Naive B cell (primary cell): ENCODE measurements around the gene DIO1. TPM values are rescaled to one million over a fixed set of nuclear protein-coding genes. Genes with fewer than 3 reads are reported as not detected.
"Not testable (repeated sequence)": the region's sequence is repeated elsewhere in the genome, so short reads cannot be mapped to it uniquely, and the experiment has no call there.

ENCODE experiments used
- ATAC-seq, 2 donors: fragments of 150-1000 bp; cut with Tn5 transposase; 2 replicates each; pipeline ENCODE4 v1.10.0; 2021; ENCODE audit warnings: low read depth in 2 of 2, mild to moderate bottlenecking in 2 of 2, moderate library complexity in 2 of 2
- DNase-seq: peaks from one replicate; pipeline ENCODE4 v3.0.0; 2022
- H3K27ac Mint-ChIP-seq, 6 donors: one replicate each; pipeline ENCODE4 v1.8.0; 2020 to 2022; ENCODE audit warnings: mild to moderate bottlenecking in 6 of 6, mixed read lengths in 6 of 6, moderate library complexity in 5 of 6, inconsistent platforms in 2 of 6
- H3K27me3 Mint-ChIP-seq, 3 donors: one replicate each; pipeline ENCODE4 v1.8.0; 2021 to 2022; ENCODE audit warnings: mixed read lengths in 3 of 3, mild to moderate bottlenecking in 1 of 3
- H3K36me3 Mint-ChIP-seq, 2 donors: one replicate each; pipeline ENCODE4 v1.8.0; 2020 to 2022; ENCODE audit warnings: mixed read lengths in 2 of 2, inconsistent platforms in 1 of 2, mild to moderate bottlenecking in 1 of 2
- H3K4me1 Mint-ChIP-seq, 3 donors: one replicate each; pipeline ENCODE4 v1.8.0; 2020 to 2022; ENCODE audit warnings: mixed read lengths in 3 of 3, inconsistent platforms in 1 of 3, mild to moderate bottlenecking in 1 of 3, moderate library complexity in 1 of 3
- H3K4me3 Mint-ChIP-seq, 8 donors: one replicate each; pipeline ENCODE4 v1.8.0; 2020 to 2022; ENCODE audit warnings: mild to moderate bottlenecking in 8 of 8, mixed read lengths in 8 of 8, moderate library complexity in 8 of 8, inconsistent platforms in 2 of 8
- H3K9me3 Mint-ChIP-seq, 7 donors: one replicate each; pipeline ENCODE4 v1.8.0; 2020 to 2022; ENCODE audit warnings: mixed read lengths in 7 of 7, mild to moderate bottlenecking in 5 of 7, inconsistent platforms in 2 of 7, moderate library complexity in 1 of 7
- polyA plus RNA-seq, 6 donors: library from polyadenylated mRNA; unstranded; fragments of 300-500 nt; fragmentation: Illumina TruSeq; gene quantifications; one replicate each; pipeline ENCODE4 v1.2.3, GENCODE V29; 2021; ENCODE audit warnings: low read depth in 6 of 6

DIO1 gene
- not detected for polyA plus RNA-seq

GRCh38 chr1:53893999-53894636 is at the start of gene DIO1:
TSS of gene DIO1 (plus strand) at chr1:53894187. CDS start at chr1:53894211, 24 bp downstream.
- Mint-ChIP-seq H3K4me1 (peaks cover 19 to 23% (median 20%) of the 10 kb centered on the region in 3 donors), H3K36me3 (no peaks in the 10 kb centered on the region), H3K27ac (peak within 1 kb of the TSS in 3 of 6 donors; percentile 59 to 84 (median 62)), H3K9me3 (no peaks in the 10 kb centered on the region), H3K27me3 (peaks cover 0 to 11% (median 7%) of the 10 kb centered on the region in 3 donors), H3K4me3 (peak within 1 kb of the TSS in 3 of 8 donors; percentile 4 to 71 (median 4))
- ATAC-seq (no peak), DNase-seq (no peak)

- Mint-ChIP-seq H3K27ac (peak overlapping the region in 1 of 6 donors; percentile 46), H3K4me3 (no peak overlapping the region)
These were observed 46.0 kb upstream of the DIO1 start for GRCh38 chr1:53847980-53848379.

GRCh38 chr1:53850082-53850673 is 43.8 kb upstream of the DIO1 start:
- no peak for DNase-seq
- no peak for ATAC-seq
- no peak overlapping the region for H3K27ac Mint-ChIP-seq
- no peaks in the 10 kb centered on the region for H3K27me3 Mint-ChIP-seq
- H3K4me1 Mint-ChIP-seq: no peaks in the 10 kb centered on the region
- H3K4me3 Mint-ChIP-seq: no peak overlapping the region
- no peaks in the 10 kb centered on the region for H3K9me3 Mint-ChIP-seq
- peaks cover 27 to 39% of the 10 kb centered on the region in 2 donors for H3K36me3 Mint-ChIP-seq

More at GRCh38 chr1:53847980-53848379, 46.0 kb upstream of the DIO1 start:
- no peaks in the 10 kb centered on the region for H3K27me3 Mint-ChIP-seq
- DNase-seq (no peak), ATAC-seq (no peak)
- peaks cover 0 to 6% (median 0%) of the 10 kb centered on the region in 7 donors for H3K9me3 Mint-ChIP-seq
- H3K36me3 Mint-ChIP-seq: peaks cover 16 to 28% of the 10 kb centered on the region in 2 donors
- H3K4me1 Mint-ChIP-seq: no peaks in the 10 kb centered on the region

GRCh38 chr1:53851571-53852285 is 42.3 kb upstream of the DIO1 start:
- Mint-ChIP-seq H3K27ac (peak overlapping the region in 2 of 6 donors; percentile 37 to 67), H3K4me3 (no peak overlapping the region), H3K4me1 (no peaks in the 10 kb centered on the region), H3K27me3 (no peaks in the 10 kb centered on the region), H3K9me3 (no peaks in the 10 kb centered on the region), H3K36me3 (peaks cover 27 to 49% of the 10 kb centered on the region in 2 donors)
- DNase-seq: no peak
- no peak for ATAC-seq

- Mint-ChIP-seq H3K9me3 (no peaks in the 10 kb centered on the region), H3K27me3 (no peaks in the 10 kb centered on the region), H3K4me3 (no peak overlapping the region), H3K36me3 (peaks cover 7 to 14% of the 10 kb centered on the region in 2 donors), H3K4me1 (peaks cover 17 to 21% (median 19%) of the 10 kb centered on the region in 3 donors), H3K27ac (peak overlapping the region in 1 of 6 donors; percentile 61)
- peak; percentile 43 for DNase-seq
- ATAC-seq: peak; percentile 50 to 73
These were observed 33.0 kb upstream of the DIO1 start for GRCh38 chr1:53860967-53861411.

- Mint-ChIP-seq H3K27ac (peak overlapping the region in 4 of 6 donors; percentile 1 to 61 (median 32)), H3K36me3 (peaks cover 7 to 8% of the 10 kb centered on the region in 2 donors), H3K27me3 (no peaks in the 10 kb centered on the region), H3K4me3 (no peak overlapping the region), H3K9me3 (no peaks in the 10 kb centered on the region), H3K4me1 (peaks cover 17 to 21% (median 19%) of the 10 kb centered on the region in 3 donors)
- DNase-seq (no peak), ATAC-seq (no peak)
These were observed 31.5 kb upstream of the DIO1 start for GRCh38 chr1:53862507-53862906.

GRCh38 chr1:53868565-53868964 is 25.4 kb upstream of the DIO1 start:
- Mint-ChIP-seq H3K27me3 (no peaks in the 10 kb centered on the region), H3K27ac (peak overlapping the region in 1 of 6 donors; percentile 33), H3K9me3 (no peaks in the 10 kb centered on the region), H3K36me3 (peaks cover 4 to 7% of the 10 kb centered on the region in 2 donors), H3K4me3 (no peak overlapping the region), H3K4me1 (peaks cover 7 to 8% (median 8%) of the 10 kb centered on the region in 3 donors)
- DNase-seq: no peak
- ATAC-seq: no peak

- Mint-ChIP-seq H3K27ac (peak overlapping the region; percentile 4 to 73 (median 47)), H3K4me1 (peaks cover 7 to 8% (median 8%) of the 10 kb centered on the region in 3 donors), H3K9me3 (no peaks in the 10 kb centered on the region), H3K27me3 (no peaks in the 10 kb centered on the region), H3K36me3 (peaks cover 4 to 7% of the 10 kb centered on the region in 2 donors), H3K4me3 (peak overlapping the region in 1 of 8 donors; percentile 29)
- ATAC-seq (peak; percentile 99), DNase-seq (peak; percentile 32)
These were observed 24.4 kb upstream of the DIO1 start for GRCh38 chr1:53869454-53870117.

GRCh38 chr1:53871221-53871620 is 22.8 kb upstream of the DIO1 start:
- no peaks in the 10 kb centered on the region for H3K9me3 Mint-ChIP-seq
- H3K4me1 Mint-ChIP-seq: peaks cover 7 to 8% (median 8%) of the 10 kb centered on the region in 3 donors
- no peak overlapping the region for H3K27ac Mint-ChIP-seq
- peaks cover 10 to 13% of the 10 kb centered on the region in 2 donors for H3K36me3 Mint-ChIP-seq
- no peak for DNase-seq
- ATAC-seq: no peak
- no peak overlapping the region for H3K4me3 Mint-ChIP-seq
- no peaks in the 10 kb centered on the region for H3K27me3 Mint-ChIP-seq

GRCh38 chr1:53871773-53872484 is 22.1 kb upstream of the DIO1 start:
- peak overlapping the region in 1 of 6 donors; percentile 19 for H3K27ac Mint-ChIP-seq
- ATAC-seq: no peak
- H3K4me3 Mint-ChIP-seq: no peak overlapping the region
- H3K36me3 Mint-ChIP-seq: peaks cover 16 to 18% of the 10 kb centered on the region in 2 donors
- peaks cover 7 to 8% (median 8%) of the 10 kb centered on the region in 3 donors for H3K4me1 Mint-ChIP-seq
- no peaks in the 10 kb centered on the region for H3K9me3 Mint-ChIP-seq
- H3K27me3 Mint-ChIP-seq: no peaks in the 10 kb centered on the region
- DNase-seq: no peak

GRCh38 chr1:53875150-53875549 is 18.8 kb upstream of the DIO1 start:
- not testable (repeated sequence) for ATAC-seq, H3K4me1 Mint-ChIP-seq, H3K4me3 Mint-ChIP-seq, DNase-seq, H3K27me3 Mint-ChIP-seq, H3K9me3 Mint-ChIP-seq, H3K27ac Mint-ChIP-seq
- H3K36me3 Mint-ChIP-seq: peaks cover 11 to 16% of the 10 kb centered on the region in 2 donors

GRCh38 chr1:53878492-53879105 is 15.4 kb upstream of the DIO1 start:
- Mint-ChIP-seq H3K4me3 (no peak overlapping the region), H3K4me1 (peaks cover 0 to 14% (median 2%) of the 10 kb centered on the region in 3 donors), H3K36me3 (peaks cover 23% of the 10 kb centered on the region in 2 donors), H3K27me3 (no peaks in the 10 kb centered on the region), H3K9me3 (peaks cover 0 to 3% (median 0%) of the 10 kb centered on the region in 7 donors), H3K27ac (no peak overlapping the region)
- DNase-seq: peak; percentile 34
- no peak for ATAC-seq
